PC-3 (cell line): ENCODE results near the gene SMARCA5. TPM values are rescaled to one million over a fixed set of nuclear protein-coding genes. Genes with fewer than 3 reads are reported as not detected.
"Not testable (repeated sequence)": the region's sequence is repeated elsewhere in the genome, so short reads cannot be mapped to it uniquely, and the experiment has no call there.

Experiments used
- ATAC-seq: fragments of 200-7000 bp; cut with Tn5 transposase; 2 replicates; pipeline ENCODE4 v1.9.1; 2020; ENCODE audit warnings: mild to moderate bottlenecking, moderate library complexity
- BruUV-seq: library from RNA; stranded (reverse); fragments of 400-500 nt; replicated peaks from 2 replicates; lab custom pipeline; 2021; lab: Mats Ljungman, UMichigan
- CTCF ChIA-PET: fragments of 300-600 bp; sonication (Branson Sonifier 250); formaldehyde crosslinking; loops from one replicate; lab custom pipeline; 2022; ENCODE audit warnings: antibody characterized with exemption; lab: Charles Lee
- POLR2A ChIA-PET: fragments of 300-600 bp; sonication (Branson Sonifier 250); formaldehyde crosslinking; loops from one replicate; lab custom pipeline; 2022; ENCODE audit warnings: antibody characterized with exemption; ENCODE audit not compliant: unreplicated experiment; lab: Charles Lee
- DNase-seq: peaks from one replicate; pipeline ENCODE4 v3.0.0-alpha.2; 2015
- H2AFZ ChIP-seq: fragments of 300-600 bp; sonication (generic); 2 replicates; pipeline ENCODE4 v1.6.0; 2016; ENCODE audit warnings: antibody characterized with exemption, low read length
- H3F3A ChIP-seq: fragments of 300-600 bp; sonication (generic); one replicate; pipeline ENCODE4 v1.6.0; 2017; ENCODE audit warnings: antibody characterized with exemption, low read length, control low read depth, mild to moderate bottlenecking; ENCODE audit not compliant: unreplicated experiment
- H3K27ac ChIP-seq: fragments of 300-600 bp; sonication (generic); 2 replicates; pipeline ENCODE4 v1.5.1; 2016; ENCODE audit warnings: mild to moderate bottlenecking, low read length
- H3K27me3 ChIP-seq: fragments of 300-600 bp; sonication (generic); 2 replicates; pipeline ENCODE4 v1.6.1; 2016; ENCODE audit warnings: low read length, mixed read lengths
- H3K36me3 ChIP-seq: fragments of 300-600 bp; sonication (generic); 2 replicates; pipeline ENCODE4 v1.6.1; 2016; ENCODE audit warnings: low read depth, mixed run types, low read length, mixed read lengths
- H3K4me1 ChIP-seq: fragments of 300-600 bp; sonication (generic); 2 replicates; pipeline ENCODE4 v1.5.1; 2016; ENCODE audit warnings: low read length; ENCODE audit not compliant: insufficient read depth
- H3K4me2 ChIP-seq: fragments of 300-600 bp; sonication (generic); 2 replicates; pipeline ENCODE4 v1.6.0; 2016; ENCODE audit warnings: low read length
- H3K4me3 ChIP-seq: fragments of 300-600 bp; sonication (generic); 2 replicates; pipeline ENCODE4 v1.5.1; 2016; ENCODE audit warnings: mild to moderate bottlenecking, low read length, mixed read lengths
- H3K79me2 ChIP-seq: fragments of 300-600 bp; sonication (generic); 2 replicates; pipeline ENCODE4 v1.6.1; 2017; ENCODE audit warnings: low read length, mixed read lengths
- H3K9ac ChIP-seq: fragments of 300-600 bp; sonication (generic); 2 replicates; pipeline ENCODE4 v1.6.0; 2016; ENCODE audit warnings: mild to moderate bottlenecking, low read length
- H3K9me2 ChIP-seq: fragments of 300-600 bp; sonication (generic); replicated peaks from 2 replicates; pipeline ENCODE4 v1.6.1; 2016; ENCODE audit warnings: mixed run types, low read length, mixed read lengths
- H3K9me3 ChIP-seq: fragments of 300-600 bp; sonication (generic); 2 replicates; pipeline ENCODE4 v1.6.1; 2016; ENCODE audit warnings: low read length, mixed read lengths
- H4K20me1 ChIP-seq: fragments of 300-600 bp; sonication (generic); 2 replicates; pipeline ENCODE4 v1.6.1; 2016; ENCODE audit warnings: low read length, mixed read lengths
- CTCF ChIP-seq: fragments of 300-600 bp; sonication (generic); conservative IDR thresholded peaks from 2 replicates; pipeline ENCODE4 v1.5.1; 2017; ENCODE audit warnings: antibody characterized with exemption, low read depth, mild to moderate bottlenecking, low read length
- EZH2 ChIP-seq: fragments of 300-600 bp; sonication (generic); IDR thresholded peaks from one replicate; pipeline ENCODE4 v1.6.1; 2017; ENCODE audit warnings: antibody characterized with exemption, mild to moderate bottlenecking, low read length; ENCODE audit not compliant: unreplicated experiment
- EZH2phosphoT487 ChIP-seq: fragments of 300-600 bp; sonication (generic); IDR thresholded peaks from 2 replicates; pipeline ENCODE4 v1.6.1; 2018; ENCODE audit warnings: mild to moderate bottlenecking, antibody characterized with exemption, low read length, borderline replicate concordance
- intact Hi-C: fragments of 100-400 bp; cut with micrococcal nuclease; formaldehyde crosslinking; loops from 2 replicates; pipeline ENCODE4 v1.9.0; 2023
- total RNA-seq: library from RNA; depleted of rRNA; stranded (reverse); fragments of >200 nt; gene quantifications from 2 replicates; pipeline ENCODE4 v1.2.3, GENCODE V29; 2014

Gene SMARCA5
- total RNA-seq, 1 experiment from 2014 or later: 31.6 TPM

GRCh38 chr4:143524211-143524610 is 10.7 kb downstream of the SMARCA5 start:
- peaks cover 24% of the 10 kb centered on the region for H3K79me2 ChIP-seq
- no peak overlapping the region for H3K4me3 ChIP-seq
- ATAC-seq (no peak), DNase-seq (no peak)
- POLR2A ChIA-PET: interaction anchor here (0.7 kb wide), 1 partner anchor 1151 kb away, joined by 3 read pairs; no protein-coding TSS in a partner anchor
- no peak overlapping the region for H3K27ac ChIP-seq
- no peaks in the 10 kb centered on the region for H3K4me1 ChIP-seq
- H3K9me2 ChIP-seq: no peaks in the 10 kb centered on the region
- H3K36me3 ChIP-seq: peaks cover 71% of the 10 kb centered on the region
- no peaks in the 10 kb centered on the region for H4K20me1 ChIP-seq
- H2AFZ ChIP-seq: no peak overlapping the region
- intact Hi-C loops: no loop called here
- no peak overlapping the region for H3K4me2 ChIP-seq
- CTCF ChIA-PET: no interaction called here
- BruUV-seq: no TSS peak
- no peak for TF ChIP-seq CTCF
- TF ChIP-seq EZH2phosphoT487: no peak
- no peak for TF ChIP-seq EZH2
- H3K27me3 ChIP-seq: no peaks in the 10 kb centered on the region
- H3K9ac ChIP-seq: no peak overlapping the region
- no peaks in the 10 kb centered on the region for H3F3A ChIP-seq
- no peaks in the 10 kb centered on the region for H3K9me3 ChIP-seq

- H3K79me2 ChIP-seq, H3K27me3 ChIP-seq, H2AFZ ChIP-seq, DNase-seq, H4K20me1 ChIP-seq, H3K9me2 ChIP-seq, intact Hi-C loops, BruUV-seq, POLR2A ChIA-PET, H3K4me1 ChIP-seq, H3K4me3 ChIP-seq, H3K9me3 ChIP-seq, CTCF ChIA-PET, H3K9ac ChIP-seq, H3F3A ChIP-seq, H3K4me2 ChIP-seq, ATAC-seq, H3K27ac ChIP-seq: not testable (repeated sequence)
- peaks cover 89% of the 10 kb centered on the region for H3K36me3 ChIP-seq
These were observed 14.5 kb downstream of the SMARCA5 start for GRCh38 chr4:143528046-143528445.

- Histone ChIP-seq H3K9ac (no peak overlapping the region), H3K4me3 (no peak overlapping the region), H3K4me2 (no peak overlapping the region), H3K9me3 (no peaks in the 10 kb centered on the region), H2AFZ (no peak overlapping the region), H3F3A (no peaks in the 10 kb centered on the region), H3K79me2 (no peaks in the 10 kb centered on the region), H3K4me1 (peaks cover 3% of the 10 kb centered on the region; the same call in 1 of the 2 replicates), H3K27me3 (no peaks in the 10 kb centered on the region), H3K36me3 (peaks cover 89% of the 10 kb centered on the region), H4K20me1 (peaks cover 3% of the 10 kb centered on the region; the same call in 1 of the 2 replicates), H3K9me2 (no peaks in the 10 kb centered on the region), H3K27ac (no peak overlapping the region)
- intact Hi-C loops: no loop called here
- no peak for TF ChIP-seq EZH2
- TF ChIP-seq CTCF: peak; percentile 68
- peak; percentile 42 for DNase-seq
- ATAC-seq: peak; percentile 78
- CTCF ChIA-PET: interaction anchor here (0.6 kb wide), 1 partner anchor 19 kb away, joined by 3 read pairs; no protein-coding TSS in a partner anchor
- POLR2A ChIA-PET: no interaction called here
- no TSS peak for BruUV-seq
These were observed 17.9 kb downstream of the SMARCA5 start for GRCh38 chr4:143531380-143531779.
